ENCODE data around the gene ACTG2. TPM values are rescaled to one million over a fixed set of nuclear protein-coding genes. Genes with fewer than 3 reads are reported as not detected.

The ACTG2 gene
- total RNA-seq, 4 donors from 2014 or later: 0.41 to 3.1 (median 1.9) TPM

DNA sequence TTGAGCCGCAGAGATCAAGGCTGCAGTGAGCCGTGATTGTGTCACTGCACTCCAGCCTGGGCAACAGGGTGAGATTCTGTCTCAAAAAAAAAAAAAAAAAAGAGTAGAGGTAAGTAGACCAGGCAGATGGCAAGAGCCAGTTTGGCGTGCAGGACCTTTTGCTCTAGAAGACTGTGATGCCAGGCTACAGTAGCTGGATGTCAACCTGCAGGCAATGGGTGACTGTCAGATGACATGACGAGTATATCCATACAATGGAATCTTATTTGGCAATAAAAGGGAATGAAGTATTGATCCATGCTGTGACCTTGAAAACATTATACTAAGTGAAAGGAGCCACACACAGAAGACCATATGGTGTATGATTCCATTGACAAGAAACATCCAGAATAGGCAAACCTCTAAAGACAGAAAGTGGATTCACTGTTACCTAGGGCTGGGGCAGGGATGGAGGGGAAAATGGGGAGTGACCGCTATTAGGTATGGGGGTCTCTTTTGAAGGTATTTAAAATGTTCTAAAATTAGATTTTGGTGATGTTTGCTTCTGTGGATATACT lies 22.7 kb downstream of the ACTG2 start:
- H3K9me3 ChIP-seq: no peaks in the 10 kb centered on the region
- TF ChIP-seq, protein P1, sequence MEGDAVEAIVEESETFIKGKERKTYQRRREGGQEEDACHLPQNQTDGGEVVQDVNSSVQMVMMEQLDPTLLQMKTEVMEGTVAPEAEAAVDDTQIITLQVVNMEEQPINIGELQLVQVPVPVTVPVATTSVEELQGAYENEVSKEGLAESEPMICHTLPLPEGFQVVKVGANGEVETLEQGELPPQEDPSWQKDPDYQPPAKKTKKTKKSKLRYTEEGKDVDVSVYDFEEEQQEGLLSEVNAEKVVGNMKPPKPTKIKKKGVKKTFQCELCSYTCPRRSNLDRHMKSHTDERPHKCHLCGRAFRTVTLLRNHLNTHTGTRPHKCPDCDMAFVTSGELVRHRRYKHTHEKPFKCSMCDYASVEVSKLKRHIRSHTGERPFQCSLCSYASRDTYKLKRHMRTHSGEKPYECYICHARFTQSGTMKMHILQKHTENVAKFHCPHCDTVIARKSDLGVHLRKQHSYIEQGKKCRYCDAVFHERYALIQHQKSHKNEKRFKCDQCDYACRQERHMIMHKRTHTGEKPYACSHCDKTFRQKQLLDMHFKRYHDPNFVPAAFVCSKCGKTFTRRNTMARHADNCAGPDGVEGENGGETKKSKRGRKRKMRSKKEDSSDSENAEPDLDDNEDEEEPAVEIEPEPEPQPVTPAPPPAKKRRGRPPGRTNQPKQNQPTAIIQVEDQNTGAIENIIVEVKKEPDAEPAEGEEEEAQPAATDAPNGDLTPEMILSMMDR (IDR thresholded peaks at IDR 0.05 in 4 of 5, conservative IDR thresholded peaks at IDR 0.05 in 1 of 5): no peak
- TF ChIP-seq POLR2A (IDR thresholded peaks at IDR 0.05): no peak
- no peak for ATAC-seq
- H3K4me1 ChIP-seq: no peaks in the 10 kb centered on the region
- DNase-seq: no peak
- no peak overlapping the region for H3K4me3 ChIP-seq
- in situ Hi-C loops (cut with MboI; ENCODE audit: low sequenced_read_pairs in 4 of 4): no loop called here
- no peaks in the 10 kb centered on the region for H3K36me3 ChIP-seq
- intact Hi-C loops (cut with DNase I; ENCODE audit: low total_unique reads): no loop called here
- H3K27me3 ChIP-seq: peaks cover 3 to 12% (median 4%) of the 10 kb centered on the region in 3 donors
- H3K27ac ChIP-seq: no peak overlapping the region

DNA sequence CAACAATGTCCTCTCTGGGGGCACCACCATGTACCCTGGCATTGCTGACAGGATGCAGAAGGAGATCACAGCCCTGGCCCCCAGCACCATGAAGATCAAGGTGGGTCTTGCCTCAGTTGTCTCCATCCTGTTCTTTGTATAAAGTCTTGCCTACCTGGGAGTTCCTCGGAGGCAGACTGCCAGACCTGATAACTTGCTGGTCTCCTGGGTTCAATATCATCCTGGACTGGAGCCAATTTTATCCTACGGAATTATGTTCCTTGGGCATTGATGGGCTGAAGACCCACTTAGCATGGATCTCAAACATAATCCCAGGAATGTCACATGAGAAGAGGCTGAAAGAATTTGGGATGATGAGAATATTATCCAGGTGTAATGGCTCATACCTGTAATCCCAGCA lies 23.9 kb downstream of the ACTG2 start:
- Histone ChIP-seq H3K36me3 (no peaks in the 10 kb centered on the region), H3K4me1 (no peaks in the 10 kb centered on the region), H3K9me3 (no peaks in the 10 kb centered on the region), H3K27ac (no peak overlapping the region), H3K4me3 (no peak overlapping the region), H3K27me3 (peaks cover 4 to 14% (median 12%) of the 10 kb centered on the region in 3 donors)
- no peak for DNase-seq
- intact Hi-C loops (cut with DNase I; ENCODE audit: low total_unique reads) (no loop called here), in situ Hi-C loops (cut with MboI; ENCODE audit: low sequenced_read_pairs in 4 of 4) (no loop called here)
- no peak for TF ChIP-seq POLR2A (IDR thresholded peaks at IDR 0.05)
- TF ChIP-seq, protein P1 (IDR thresholded peaks at IDR 0.05 in 4 of 5, conservative IDR thresholded peaks at IDR 0.05 in 1 of 5): no peak
- no peak for ATAC-seq

DNA sequence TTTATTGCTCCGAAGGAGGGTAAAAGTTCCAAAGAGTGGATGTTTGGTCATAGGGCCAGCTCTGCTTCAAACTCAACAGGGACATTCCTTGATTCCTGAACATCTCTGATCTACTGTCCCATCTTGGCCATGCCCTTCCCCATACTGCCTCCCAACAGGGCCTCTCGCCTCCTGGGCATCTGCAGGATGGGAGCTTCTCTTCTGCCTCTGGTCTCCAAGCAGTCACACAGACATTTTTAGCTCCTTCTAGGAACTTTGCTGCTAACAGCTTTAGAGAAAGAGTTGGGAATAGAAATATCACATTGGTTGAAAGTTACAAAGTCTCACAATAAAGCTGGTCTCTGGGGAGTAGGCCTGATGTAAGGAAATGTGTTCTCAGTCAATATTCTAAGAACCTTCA lies 24.5 kb downstream of the ACTG2 start:
- Histone ChIP-seq H3K9me3 (no peaks in the 10 kb centered on the region), H3K27ac (no peak overlapping the region), H3K36me3 (no peaks in the 10 kb centered on the region), H3K27me3 (peaks cover 4 to 14% (median 13%) of the 10 kb centered on the region in 3 donors), H3K4me3 (no peak overlapping the region), H3K4me1 (no peaks in the 10 kb centered on the region)
- intact Hi-C loops (cut with DNase I; ENCODE audit: low total_unique reads): no loop called here
- in situ Hi-C loops (cut with MboI; ENCODE audit: low sequenced_read_pairs in 4 of 4): no loop called here
- ATAC-seq (no peak), DNase-seq (no peak)
- TF ChIP-seq, protein P1 (IDR thresholded peaks at IDR 0.05 in 4 of 5, conservative IDR thresholded peaks at IDR 0.05 in 1 of 5): no peak
- no peak for TF ChIP-seq POLR2A (IDR thresholded peaks at IDR 0.05)

DNA sequence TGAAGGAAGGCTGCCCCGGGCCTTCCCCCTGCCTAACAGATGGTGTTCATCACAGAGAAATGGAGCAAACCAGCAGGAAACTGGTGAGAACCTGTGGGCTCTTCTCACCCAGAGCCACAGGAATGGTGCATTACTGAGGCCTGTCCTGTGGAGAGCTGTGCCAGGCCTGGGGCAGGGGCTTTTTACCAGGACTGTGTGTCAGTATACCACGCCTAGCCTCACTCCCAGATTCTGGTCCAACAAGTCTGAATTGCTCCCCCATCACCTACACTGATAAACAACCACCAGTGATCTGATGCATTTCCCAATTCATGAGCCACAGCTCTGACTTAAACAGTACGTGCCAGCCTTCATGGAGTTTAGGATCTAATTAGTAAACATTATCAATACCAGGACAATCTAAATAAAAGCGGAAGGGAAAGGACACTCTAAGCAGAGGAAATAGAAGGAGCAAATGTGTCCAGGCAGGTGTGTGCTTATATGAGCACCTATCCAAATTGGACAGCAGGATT lies 24.9 kb downstream of the ACTG2 start:
- intact Hi-C loops (cut with DNase I; ENCODE audit: low total_unique reads): no loop called here
- Histone ChIP-seq H3K4me3 (no peak overlapping the region), H3K36me3 (no peaks in the 10 kb centered on the region), H3K9me3 (no peaks in the 10 kb centered on the region), H3K27me3 (peaks cover 4 to 14% (median 13%) of the 10 kb centered on the region in 3 donors), H3K4me1 (no peaks in the 10 kb centered on the region), H3K27ac (no peak overlapping the region)
- TF ChIP-seq POLR2A (IDR thresholded peaks at IDR 0.05): no peak
- TF ChIP-seq, protein P1 (IDR thresholded peaks at IDR 0.05 in 4 of 5, conservative IDR thresholded peaks at IDR 0.05 in 1 of 5): no peak
- no peak for ATAC-seq
- no peak for DNase-seq
- in situ Hi-C loops (cut with MboI; ENCODE audit: low sequenced_read_pairs in 4 of 4): no loop called here

DNA sequence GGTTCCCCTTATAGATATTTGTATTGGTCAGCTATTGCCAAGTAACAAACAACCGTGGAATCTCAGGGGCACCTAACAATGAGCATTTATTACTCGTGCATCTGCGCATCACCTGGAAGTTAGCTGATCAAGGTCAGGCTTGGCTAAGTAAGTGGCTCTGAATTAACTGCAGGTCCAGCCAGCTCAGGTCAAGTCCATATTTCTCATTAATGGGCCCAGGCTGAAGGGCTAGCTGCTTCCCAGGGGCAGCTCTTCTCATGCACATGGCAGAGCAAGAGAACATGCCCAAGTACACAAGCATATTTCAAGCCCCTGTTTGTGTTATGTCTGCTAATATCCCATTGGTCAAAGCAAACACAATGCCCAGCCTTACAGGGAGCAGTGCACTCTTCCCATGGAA lies 26.0 kb downstream of the ACTG2 start:
- no peak overlapping the region for H3K27ac ChIP-seq

More for the DNA sequence above, 26.0 kb downstream of the ACTG2 start:
- intact Hi-C loops (cut with DNase I; ENCODE audit: low total_unique reads) (no loop called here), in situ Hi-C loops (cut with MboI; ENCODE audit: low sequenced_read_pairs in 4 of 4) (no loop called here)
- no peak overlapping the region for H3K4me3 ChIP-seq
- ATAC-seq (no peak), DNase-seq (no peak)
- TF ChIP-seq, protein P1 (IDR thresholded peaks at IDR 0.05 in 4 of 5, conservative IDR thresholded peaks at IDR 0.05 in 1 of 5): no peak
- no peak for TF ChIP-seq POLR2A (IDR thresholded peaks at IDR 0.05)
- H3K4me1 ChIP-seq: no peaks in the 10 kb centered on the region
- H3K36me3 ChIP-seq: no peaks in the 10 kb centered on the region
- H3K27me3 ChIP-seq: peaks cover 4 to 14% (median 13%) of the 10 kb centered on the region in 3 donors
- H3K9me3 ChIP-seq: no peaks in the 10 kb centered on the region

All from gastrocnemius medialis (tissue), 4 donors.